ENCODE data around the gene ATP6V0A4.
"Not testable (repeated sequence)": the region's sequence is repeated elsewhere in the genome, so short reads cannot be mapped to it uniquely, and the experiment has no call there.

The ATP6V0A4 gene

DNA sequence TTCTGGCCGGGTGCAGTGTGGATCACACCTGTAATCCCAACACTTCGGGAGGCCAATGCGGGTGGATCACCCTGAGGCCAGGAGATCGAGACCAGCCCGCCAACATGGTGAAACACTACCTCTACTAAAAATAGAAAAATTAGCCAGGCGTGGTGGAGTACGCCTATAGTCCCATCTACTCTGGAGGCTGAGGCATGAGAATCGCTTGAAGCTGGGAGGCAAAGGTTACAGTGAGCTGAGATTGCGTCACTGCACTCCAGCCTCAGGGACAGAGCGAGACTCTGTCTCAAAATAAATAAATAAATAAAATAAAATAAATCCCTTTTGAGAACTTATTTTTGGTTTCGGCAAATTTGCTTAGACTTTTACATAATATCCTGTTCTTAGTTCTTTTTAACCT is 31.3 kb upstream of the ATP6V0A4 start:
- Histone ChIP-seq H3K27ac (ENCODE audit: low read depth, low read length) (no peak overlapping the region), H3K4me1 (ENCODE audit: control insufficient read depth in 1 of 2, insufficient read depth in 2 of 2, low read length in 2 of 2) (no peaks in the 10 kb centered on the region), H3K4me3 (ENCODE audit: low read depth in 1 of 2, low read length in 2 of 2) (no peak overlapping the region), H3K27me3 (ENCODE audit: control insufficient read depth in 1 of 2, insufficient read depth in 2 of 2, low read length in 2 of 2) (no peaks in the 10 kb centered on the region), H3K36me3 (ENCODE audit: control insufficient read depth in 1 of 2, insufficient read depth in 2 of 2, low read length in 2 of 2) (no peaks in the 10 kb centered on the region), H3K9ac (ENCODE audit: low read depth in 1 of 2, low read length in 2 of 2) (no peak overlapping the region), H3K9me3 (ENCODE audit: control insufficient read depth in 1 of 2, low read length in 2 of 2) (peaks cover 0 to 3% of the 10 kb centered on the region in 2 donors)

GRCh38 chr7:138828302-138828701 is 30.3 kb upstream of the ATP6V0A4 start:
- H3K9ac ChIP-seq (ENCODE audit: low read depth in 1 of 2, low read length in 2 of 2): no peak overlapping the region
- no peaks in the 10 kb centered on the region for H3K27me3 ChIP-seq (ENCODE audit: control insufficient read depth in 1 of 2, insufficient read depth in 2 of 2, low read length in 2 of 2)
- H3K9me3 ChIP-seq (ENCODE audit: control insufficient read depth in 1 of 2, low read length in 2 of 2): peaks cover 0 to 3% of the 10 kb centered on the region in 2 donors
- H3K4me1 ChIP-seq (ENCODE audit: control insufficient read depth in 1 of 2, insufficient read depth in 2 of 2, low read length in 2 of 2): no peaks in the 10 kb centered on the region
- H3K27ac ChIP-seq (ENCODE audit: low read depth, low read length): no peak overlapping the region
- H3K36me3 ChIP-seq (ENCODE audit: control insufficient read depth in 1 of 2, insufficient read depth in 2 of 2, low read length in 2 of 2): no peaks in the 10 kb centered on the region
- H3K4me3 ChIP-seq (ENCODE audit: low read depth in 1 of 2, low read length in 2 of 2): no peak overlapping the region

- Histone ChIP-seq H3K9me3 (ENCODE audit: control insufficient read depth in 1 of 2, low read length in 2 of 2) (peaks cover 0 to 3% of the 10 kb centered on the region in 2 donors), H3K27me3 (ENCODE audit: control insufficient read depth in 1 of 2, insufficient read depth in 2 of 2, low read length in 2 of 2) (no peaks in the 10 kb centered on the region), H3K9ac (ENCODE audit: low read depth in 1 of 2, low read length in 2 of 2) (no peak overlapping the region), H3K36me3 (ENCODE audit: control insufficient read depth in 1 of 2, insufficient read depth in 2 of 2, low read length in 2 of 2) (no peaks in the 10 kb centered on the region), H3K4me3 (ENCODE audit: low read depth in 1 of 2, low read length in 2 of 2) (no peak overlapping the region), H3K4me1 (ENCODE audit: control insufficient read depth in 1 of 2, insufficient read depth in 2 of 2, low read length in 2 of 2) (no peaks in the 10 kb centered on the region), H3K27ac (ENCODE audit: low read depth, low read length) (no peak overlapping the region)
These were observed 27.2 kb upstream of the ATP6V0A4 start for GRCh38 chr7:138825049-138825721.

DNA sequence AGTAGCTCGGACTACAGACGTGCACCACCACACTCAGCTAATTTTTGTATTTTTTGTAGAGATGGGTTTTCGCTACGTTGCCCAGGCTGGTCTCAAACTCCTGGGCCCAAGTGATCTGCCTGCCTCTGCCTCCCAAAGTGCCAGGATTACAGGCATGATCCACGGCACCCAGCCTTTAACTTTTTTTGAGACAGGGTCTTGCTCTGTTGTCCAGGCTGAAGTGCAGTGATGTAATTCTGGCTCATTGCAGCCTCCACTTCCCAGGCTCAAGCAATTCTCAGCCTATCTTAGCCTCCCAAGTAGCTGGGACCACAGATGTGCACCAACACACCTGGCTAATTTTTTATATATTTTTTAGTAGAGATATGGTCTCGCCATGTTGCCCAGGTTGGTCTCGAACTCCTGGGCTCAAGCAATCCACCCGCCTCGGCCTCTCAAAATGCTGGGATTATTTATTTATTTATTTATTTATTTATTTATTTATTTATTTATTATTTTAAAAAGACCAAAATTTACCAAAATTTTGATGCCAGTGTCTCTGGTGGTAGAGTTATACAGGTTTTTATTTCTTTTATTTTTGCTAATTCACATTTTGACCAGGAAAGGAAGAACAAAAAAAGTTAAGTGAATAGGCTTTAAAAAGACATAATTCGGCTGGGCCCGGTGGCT is 25.0 kb upstream of the ATP6V0A4 start:
- Histone ChIP-seq H3K9me3 (ENCODE audit: control insufficient read depth in 1 of 2, low read length in 2 of 2) (peaks cover 0 to 3% of the 10 kb centered on the region in 2 donors), H3K27me3 (ENCODE audit: control insufficient read depth in 1 of 2, insufficient read depth in 2 of 2, low read length in 2 of 2) (no peaks in the 10 kb centered on the region), H3K9ac (ENCODE audit: low read depth in 1 of 2, low read length in 2 of 2) (no peak overlapping the region)

DNA sequence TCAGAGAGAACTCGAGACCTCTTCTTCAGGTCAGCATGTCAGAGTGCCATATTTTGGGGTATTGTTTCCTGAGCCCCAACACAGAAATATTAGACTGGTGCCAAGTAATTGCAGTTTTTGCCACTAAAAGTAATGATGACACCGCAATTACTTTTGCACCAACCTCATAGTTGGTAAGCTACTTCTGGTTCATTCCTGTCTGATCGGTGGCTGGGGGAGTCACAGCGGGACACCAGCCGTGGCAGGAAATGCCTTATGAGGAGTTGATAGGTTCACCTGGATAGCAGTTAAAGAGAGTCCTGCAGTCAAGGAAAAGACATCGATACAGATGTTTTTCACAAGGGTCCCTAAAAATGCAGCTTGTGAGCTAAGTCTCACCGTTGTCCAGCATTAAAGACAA is 23.9 kb upstream of the ATP6V0A4 start:
- H3K4me3 ChIP-seq (ENCODE audit: low read depth in 1 of 2, low read length in 2 of 2): no peak overlapping the region
- no peaks in the 10 kb centered on the region for H3K4me1 ChIP-seq (ENCODE audit: control insufficient read depth in 1 of 2, insufficient read depth in 2 of 2, low read length in 2 of 2)
- H3K9me3 ChIP-seq (ENCODE audit: control insufficient read depth in 1 of 2, low read length in 2 of 2): peaks cover 0 to 3% of the 10 kb centered on the region in 2 donors
- H3K36me3 ChIP-seq (ENCODE audit: control insufficient read depth in 1 of 2, insufficient read depth in 2 of 2, low read length in 2 of 2): no peaks in the 10 kb centered on the region
- no peak overlapping the region for H3K27ac ChIP-seq (ENCODE audit: low read depth, low read length)
- no peaks in the 10 kb centered on the region for H3K27me3 ChIP-seq (ENCODE audit: control insufficient read depth in 1 of 2, insufficient read depth in 2 of 2, low read length in 2 of 2)
- H3K9ac ChIP-seq (ENCODE audit: low read depth in 1 of 2, low read length in 2 of 2): no peak overlapping the region

More for the DNA sequence above, 25.0 kb upstream of the ATP6V0A4 start:
- no peaks in the 10 kb centered on the region for H3K4me1 ChIP-seq (ENCODE audit: control insufficient read depth in 1 of 2, insufficient read depth in 2 of 2, low read length in 2 of 2)
- no peak overlapping the region for H3K27ac ChIP-seq (ENCODE audit: low read depth, low read length)
- H3K4me3 ChIP-seq (ENCODE audit: low read depth in 1 of 2, low read length in 2 of 2): no peak overlapping the region
- no peaks in the 10 kb centered on the region for H3K36me3 ChIP-seq (ENCODE audit: control insufficient read depth in 1 of 2, insufficient read depth in 2 of 2, low read length in 2 of 2)

DNA sequence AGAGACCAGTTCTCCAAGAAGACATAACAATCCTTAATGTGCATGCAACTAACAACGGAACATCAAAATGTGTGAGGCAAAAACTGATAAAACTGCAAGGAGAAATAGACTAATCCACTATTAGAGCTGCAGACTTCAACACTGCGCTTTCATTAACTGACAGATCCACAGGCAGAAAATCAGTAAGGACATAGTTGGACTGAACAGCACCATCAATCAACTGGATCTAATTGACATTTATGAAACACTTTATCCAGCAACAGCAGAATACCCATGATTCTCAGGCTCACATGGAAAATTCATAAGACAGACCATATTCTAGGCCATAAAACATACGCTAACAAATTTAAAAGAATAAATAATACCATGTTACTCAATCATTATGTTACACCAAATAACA is 21.6 kb upstream of the ATP6V0A4 start:
- Histone ChIP-seq H3K4me1 (ENCODE audit: control insufficient read depth in 1 of 2, insufficient read depth in 2 of 2, low read length in 2 of 2) (no peaks in the 10 kb centered on the region), H3K36me3 (ENCODE audit: control insufficient read depth in 1 of 2, insufficient read depth in 2 of 2, low read length in 2 of 2) (no peaks in the 10 kb centered on the region)

GRCh38 chr7:138816650-138817049 is 18.7 kb upstream of the ATP6V0A4 start:
- no peaks in the 10 kb centered on the region for H3K36me3 ChIP-seq (ENCODE audit: control insufficient read depth in 1 of 2, insufficient read depth in 2 of 2, low read length in 2 of 2)
- H3K9ac ChIP-seq (ENCODE audit: low read depth in 1 of 2, low read length in 2 of 2): no peak overlapping the region
- no peaks in the 10 kb centered on the region for H3K9me3 ChIP-seq (ENCODE audit: control insufficient read depth in 1 of 2, low read length in 2 of 2)
- H3K4me3 ChIP-seq (ENCODE audit: low read depth in 1 of 2, low read length in 2 of 2): no peak overlapping the region
- no peaks in the 10 kb centered on the region for H3K27me3 ChIP-seq (ENCODE audit: control insufficient read depth in 1 of 2, insufficient read depth in 2 of 2, low read length in 2 of 2)
- H3K4me1 ChIP-seq (ENCODE audit: control insufficient read depth in 1 of 2, insufficient read depth in 2 of 2, low read length in 2 of 2): no peaks in the 10 kb centered on the region
- H3K27ac ChIP-seq (ENCODE audit: low read depth, low read length): no peak overlapping the region

More for the DNA sequence above, 21.6 kb upstream of the ATP6V0A4 start:
- H3K9ac ChIP-seq (ENCODE audit: low read depth in 1 of 2, low read length in 2 of 2): no peak overlapping the region
- H3K27me3 ChIP-seq (ENCODE audit: control insufficient read depth in 1 of 2, insufficient read depth in 2 of 2, low read length in 2 of 2): no peaks in the 10 kb centered on the region
- H3K4me3 ChIP-seq (ENCODE audit: low read depth in 1 of 2, low read length in 2 of 2): no peak overlapping the region
- H3K9me3 ChIP-seq (ENCODE audit: control insufficient read depth in 1 of 2, low read length in 2 of 2): no peaks in the 10 kb centered on the region
- no peak overlapping the region for H3K27ac ChIP-seq (ENCODE audit: low read depth, low read length)

DNA sequence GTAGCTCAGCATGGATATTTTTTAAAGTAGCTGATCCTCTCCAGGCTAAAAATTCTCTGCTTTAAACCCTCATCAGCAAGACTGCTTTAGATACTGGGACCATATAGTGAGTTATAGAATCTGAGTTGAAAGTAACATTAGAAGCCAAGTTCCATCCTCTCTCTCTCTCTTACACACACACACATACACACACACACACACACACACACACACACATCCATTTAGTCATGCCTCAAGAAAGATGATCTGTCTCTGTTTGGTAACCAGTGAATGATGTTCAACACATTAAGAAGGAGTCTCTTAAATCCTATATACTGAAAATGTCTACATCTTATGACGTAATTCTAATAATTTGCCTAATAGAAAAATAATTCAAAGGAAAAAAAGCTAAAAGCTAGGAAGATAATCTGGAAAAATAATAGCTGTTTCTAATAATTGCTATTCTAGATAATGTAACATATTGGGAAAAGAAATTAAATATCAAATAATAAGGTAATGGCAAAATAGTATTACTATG is 16.9 kb upstream of the ATP6V0A4 start:
- no peaks in the 10 kb centered on the region for H3K9me3 ChIP-seq (ENCODE audit: control insufficient read depth in 1 of 2, low read length in 2 of 2)
- H3K27ac ChIP-seq (ENCODE audit: low read depth, low read length): no peak overlapping the region
- no peaks in the 10 kb centered on the region for H3K27me3 ChIP-seq (ENCODE audit: control insufficient read depth in 1 of 2, insufficient read depth in 2 of 2, low read length in 2 of 2)
- H3K4me1 ChIP-seq (ENCODE audit: control insufficient read depth in 1 of 2, insufficient read depth in 2 of 2, low read length in 2 of 2): no peaks in the 10 kb centered on the region
- H3K4me3 ChIP-seq (ENCODE audit: low read depth in 1 of 2, low read length in 2 of 2): no peak overlapping the region
- no peak overlapping the region for H3K9ac ChIP-seq (ENCODE audit: low read depth in 1 of 2, low read length in 2 of 2)
- H3K36me3 ChIP-seq (ENCODE audit: control insufficient read depth in 1 of 2, insufficient read depth in 2 of 2, low read length in 2 of 2): no peaks in the 10 kb centered on the region

DNA sequence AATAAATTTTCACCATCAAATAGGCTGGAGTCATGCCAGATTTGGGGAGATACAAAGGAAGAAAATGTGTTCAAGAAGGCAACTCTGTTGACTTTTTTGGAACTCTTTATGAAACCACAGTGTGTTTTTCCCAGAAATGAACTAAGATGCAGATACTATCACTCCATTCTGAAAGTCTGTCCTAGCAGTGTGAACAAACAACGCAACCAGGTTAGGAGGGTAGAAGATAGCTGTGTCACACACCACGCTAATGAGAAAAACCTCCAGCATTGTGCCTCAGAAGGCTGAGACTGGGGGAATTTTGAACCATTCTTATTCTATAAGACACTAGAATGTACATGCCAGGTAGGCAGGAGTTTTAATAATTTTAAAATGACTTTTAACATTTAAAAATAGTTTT is 15.9 kb upstream of the ATP6V0A4 start:
- Histone ChIP-seq H3K4me3 (ENCODE audit: low read depth in 1 of 2, low read length in 2 of 2) (no peak overlapping the region), H3K4me1 (ENCODE audit: control insufficient read depth in 1 of 2, insufficient read depth in 2 of 2, low read length in 2 of 2) (no peaks in the 10 kb centered on the region), H3K27ac (ENCODE audit: low read depth, low read length) (no peak overlapping the region), H3K36me3 (ENCODE audit: control insufficient read depth in 1 of 2, insufficient read depth in 2 of 2, low read length in 2 of 2) (no peaks in the 10 kb centered on the region), H3K27me3 (ENCODE audit: control insufficient read depth in 1 of 2, insufficient read depth in 2 of 2, low read length in 2 of 2) (no peaks in the 10 kb centered on the region), H3K9me3 (ENCODE audit: control insufficient read depth in 1 of 2, low read length in 2 of 2) (no peaks in the 10 kb centered on the region), H3K9ac (ENCODE audit: low read depth in 1 of 2, low read length in 2 of 2) (no peak overlapping the region)

DNA sequence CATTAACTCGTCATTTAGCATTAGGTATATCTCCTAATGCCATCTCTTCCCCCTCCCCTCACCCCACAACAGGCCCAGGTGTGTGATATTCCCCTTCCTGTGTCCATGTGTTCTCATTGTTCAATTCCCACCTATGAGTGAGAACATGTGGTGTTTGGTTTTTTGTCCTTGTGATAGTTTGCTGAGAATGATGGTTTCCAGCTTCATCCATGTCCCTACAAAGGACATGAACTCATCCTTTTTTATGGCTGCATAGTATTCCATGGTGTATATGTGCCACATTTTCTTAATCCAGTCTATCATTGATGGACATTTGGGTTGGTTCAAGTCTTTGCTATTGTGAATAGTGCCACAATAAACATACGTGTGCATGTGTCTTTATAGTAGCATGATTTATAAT is 13.3 kb upstream of the ATP6V0A4 start:
- not testable (repeated sequence) for H3K4me1 ChIP-seq (ENCODE audit: control insufficient read depth in 1 of 2, insufficient read depth in 2 of 2, low read length in 2 of 2); H3K9ac ChIP-seq (ENCODE audit: low read depth in 1 of 2, low read length in 2 of 2); H3K27me3 ChIP-seq (ENCODE audit: control insufficient read depth in 1 of 2, insufficient read depth in 2 of 2, low read length in 2 of 2); H3K27ac ChIP-seq (ENCODE audit: low read depth, low read length); H3K9me3 ChIP-seq (ENCODE audit: control insufficient read depth in 1 of 2, low read length in 2 of 2); H3K4me3 ChIP-seq (ENCODE audit: low read depth in 1 of 2, low read length in 2 of 2); H3K36me3 ChIP-seq (ENCODE audit: control insufficient read depth in 1 of 2, insufficient read depth in 2 of 2, low read length in 2 of 2)
